ENCODE results near the gene PARVB. TPM values are rescaled to one million over a fixed set of nuclear protein-coding genes. Genes with fewer than 3 reads are reported as not detected.

The PARVB gene
- total RNA-seq, 2 experiments from 2014 or later, result 39.4 to 41.0 TPM

DNA sequence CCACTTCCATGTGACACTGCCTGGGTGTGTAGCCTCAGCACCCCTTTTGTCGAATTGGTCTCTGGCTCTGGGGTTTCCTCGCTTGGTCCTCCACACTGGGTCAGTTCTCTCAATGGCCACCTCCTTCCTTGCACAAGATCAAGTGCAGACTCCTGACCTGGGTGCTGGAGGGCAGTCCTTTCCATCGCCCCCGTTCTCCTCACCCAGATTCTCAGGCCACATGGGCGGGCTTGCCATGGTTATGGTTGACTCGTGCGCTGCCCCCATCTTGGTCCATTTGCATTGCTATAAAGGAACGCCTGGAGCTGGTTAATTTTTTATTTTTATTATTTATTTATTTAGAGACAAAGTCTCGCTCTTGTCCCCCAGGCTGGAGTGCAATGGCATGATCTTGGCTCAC is 5.5 kb upstream of the PARVB start:
- Mint-ChIP-seq H3K4me3 (no peak overlapping the region), H3K9me3 (ENCODE audit: insufficient read depth) (no peaks in the 10 kb centered on the region), H3K4me1 (ENCODE audit: low read depth) (peaks cover 12% of the 10 kb centered on the region), H3K36me3 (ENCODE audit: low read depth) (peaks cover 3% of the 10 kb centered on the region), H3K27me3 (ENCODE audit: low read depth) (no peaks in the 10 kb centered on the region), H3K27ac (no peak overlapping the region)
- ChIA-PET POLR2A (no interaction called here), CTCF (no interaction called here)
- DNase-seq, result no peak
- no peak for ATAC-seq

DNA sequence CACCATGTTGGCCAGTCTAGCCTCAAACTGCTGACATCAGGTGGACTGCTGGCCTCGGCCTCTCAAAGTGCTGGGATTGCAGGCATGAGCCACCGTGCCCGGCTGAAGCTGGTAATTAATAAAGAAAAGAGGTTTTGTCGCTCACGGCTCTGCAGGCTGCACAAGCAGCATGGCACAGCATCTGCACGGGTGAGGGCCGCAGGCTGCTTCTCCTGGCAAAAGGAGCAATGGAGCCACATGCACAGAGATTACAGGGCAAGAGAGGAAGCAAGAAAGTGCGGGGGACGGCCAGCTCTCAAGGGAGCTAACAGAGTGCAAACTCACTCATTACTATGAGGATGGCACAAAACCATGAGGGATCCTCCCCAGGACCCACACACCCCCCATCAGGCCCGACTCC is 4.7 kb upstream of the PARVB start:
- peaks cover 3% of the 10 kb centered on the region for H3K36me3 Mint-ChIP-seq (ENCODE audit: low read depth)
- H3K27me3 Mint-ChIP-seq (ENCODE audit: low read depth), result no peaks in the 10 kb centered on the region
- POLR2A ChIA-PET, result no interaction called here

GRCh38 chr22:44019846-44020245 is 4.3 kb upstream of the PARVB start:
- H3K27me3 Mint-ChIP-seq (ENCODE audit: low read depth), result no peaks in the 10 kb centered on the region
- no peak for DNase-seq
- POLR2A ChIA-PET, result no interaction called here
- H3K9me3 Mint-ChIP-seq (ENCODE audit: insufficient read depth), result no peaks in the 10 kb centered on the region
- CTCF ChIA-PET, result interaction anchor here (1.6 kb wide), 1 partner anchor 27 kb away, joined by 9 read pairs; no protein-coding TSS in a partner anchor
- ATAC-seq, result no peak
- H3K27ac Mint-ChIP-seq, result no peak overlapping the region
- peaks cover 18% of the 10 kb centered on the region for H3K4me1 Mint-ChIP-seq (ENCODE audit: low read depth)
- no peak overlapping the region for H3K4me3 Mint-ChIP-seq
- H3K36me3 Mint-ChIP-seq (ENCODE audit: low read depth), result peaks cover 3% of the 10 kb centered on the region

More for the DNA sequence above, 4.7 kb upstream of the PARVB start:
- no peaks in the 10 kb centered on the region for H3K9me3 Mint-ChIP-seq (ENCODE audit: insufficient read depth)
- ATAC-seq, result no peak
- CTCF ChIA-PET, result interaction anchor here (1.6 kb wide), 1 partner anchor 26 kb away, joined by 9 read pairs; no protein-coding TSS in a partner anchor
- H3K27ac Mint-ChIP-seq, result no peak overlapping the region
- DNase-seq, result no peak
- no peak overlapping the region for H3K4me3 Mint-ChIP-seq
- H3K4me1 Mint-ChIP-seq (ENCODE audit: low read depth), result peaks cover 15% of the 10 kb centered on the region

GRCh38 chr22:44020981-44021380 is 3.1 kb upstream of the PARVB start:
- no peak overlapping the region for H3K4me3 Mint-ChIP-seq
- no peaks in the 10 kb centered on the region for H3K27me3 Mint-ChIP-seq (ENCODE audit: low read depth)
- peaks cover 3% of the 10 kb centered on the region for H3K36me3 Mint-ChIP-seq (ENCODE audit: low read depth)

DNA sequence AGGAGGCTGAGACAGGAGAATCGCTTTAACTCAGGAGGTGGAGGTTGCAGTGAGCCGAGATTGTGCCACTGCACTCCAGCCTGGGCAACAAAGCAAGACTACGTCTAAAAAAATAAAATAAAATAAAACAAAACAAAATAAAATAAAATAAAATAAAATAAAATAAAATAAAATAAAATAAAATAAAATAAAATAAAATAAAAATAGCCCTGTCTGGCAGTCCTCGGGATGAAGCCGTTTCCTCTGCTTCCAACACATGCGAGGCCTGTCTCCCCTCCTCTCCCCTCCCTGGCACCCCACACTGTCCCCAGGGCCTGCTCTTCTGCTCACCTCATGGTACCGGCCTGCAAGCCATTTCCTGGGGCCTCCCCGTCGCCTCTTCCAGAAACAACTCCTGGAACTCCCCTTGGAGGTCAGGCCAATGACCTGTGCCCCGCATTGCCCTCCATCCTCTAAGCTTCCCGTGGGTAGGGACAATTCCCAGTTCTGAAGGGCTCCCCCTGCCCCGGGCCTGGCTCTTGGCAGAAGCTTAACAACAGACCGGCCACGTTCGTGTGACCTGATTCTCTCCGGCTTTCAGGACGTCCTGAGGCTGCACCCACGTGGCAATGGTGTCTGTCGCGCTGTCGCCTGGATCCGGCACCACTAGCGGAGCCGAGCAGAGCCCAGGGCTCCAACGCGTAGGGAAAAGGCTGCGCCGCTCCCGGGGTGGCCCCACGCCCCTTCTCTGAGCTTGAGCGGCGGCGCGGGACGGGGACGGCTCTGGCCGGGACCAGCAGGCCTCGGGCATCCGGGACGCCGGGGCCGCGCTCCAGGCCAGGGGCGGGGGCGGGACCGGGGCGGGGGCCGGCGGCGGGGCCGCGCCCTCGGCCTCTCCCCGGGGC is 456 bp upstream of the PARVB start:
- peaks cover 6% of the 10 kb centered on the region for H3K36me3 Mint-ChIP-seq (ENCODE audit: low read depth)
- peak; percentile 53 for DNase-seq
- ChIA-PET POLR2A (interaction anchor here (1.2 kb wide), 1 partner anchor 15 kb away, joined by 3 read pairs; no protein-coding TSS in a partner anchor), CTCF (interaction anchor here (1.1 to 2.3 kb wide), 3 partner anchors 24 to 62 kb away, joined by 3 to 8 read pairs (median 5); no protein-coding TSS in a partner anchor)
- H3K9me3 Mint-ChIP-seq (ENCODE audit: insufficient read depth), result no peaks in the 10 kb centered on the region
- peak overlapping the region; percentile 81 for H3K4me3 Mint-ChIP-seq
- H3K4me1 Mint-ChIP-seq (ENCODE audit: low read depth), result peaks cover 47% of the 10 kb centered on the region
- peak overlapping the region; percentile 88 for H3K27ac Mint-ChIP-seq
- no peaks in the 10 kb centered on the region for H3K27me3 Mint-ChIP-seq (ENCODE audit: low read depth)
- peak; percentile 64 for ATAC-seq

More at GRCh38 chr22:44020981-44021380, 3.1 kb upstream of the PARVB start:
- no peak for DNase-seq
- CTCF ChIA-PET, result interaction anchor here (1.4 to 1.6 kb wide), 2 partner anchors 28 to 65 kb away, joined by 4 to 9 read pairs; no protein-coding TSS in a partner anchor
- Mint-ChIP-seq H3K4me1 (ENCODE audit: low read depth) (peaks cover 29% of the 10 kb centered on the region), H3K27ac (no peak overlapping the region), H3K9me3 (ENCODE audit: insufficient read depth) (no peaks in the 10 kb centered on the region)
- ATAC-seq, result no peak
- POLR2A ChIA-PET, result no interaction called here

DNA sequence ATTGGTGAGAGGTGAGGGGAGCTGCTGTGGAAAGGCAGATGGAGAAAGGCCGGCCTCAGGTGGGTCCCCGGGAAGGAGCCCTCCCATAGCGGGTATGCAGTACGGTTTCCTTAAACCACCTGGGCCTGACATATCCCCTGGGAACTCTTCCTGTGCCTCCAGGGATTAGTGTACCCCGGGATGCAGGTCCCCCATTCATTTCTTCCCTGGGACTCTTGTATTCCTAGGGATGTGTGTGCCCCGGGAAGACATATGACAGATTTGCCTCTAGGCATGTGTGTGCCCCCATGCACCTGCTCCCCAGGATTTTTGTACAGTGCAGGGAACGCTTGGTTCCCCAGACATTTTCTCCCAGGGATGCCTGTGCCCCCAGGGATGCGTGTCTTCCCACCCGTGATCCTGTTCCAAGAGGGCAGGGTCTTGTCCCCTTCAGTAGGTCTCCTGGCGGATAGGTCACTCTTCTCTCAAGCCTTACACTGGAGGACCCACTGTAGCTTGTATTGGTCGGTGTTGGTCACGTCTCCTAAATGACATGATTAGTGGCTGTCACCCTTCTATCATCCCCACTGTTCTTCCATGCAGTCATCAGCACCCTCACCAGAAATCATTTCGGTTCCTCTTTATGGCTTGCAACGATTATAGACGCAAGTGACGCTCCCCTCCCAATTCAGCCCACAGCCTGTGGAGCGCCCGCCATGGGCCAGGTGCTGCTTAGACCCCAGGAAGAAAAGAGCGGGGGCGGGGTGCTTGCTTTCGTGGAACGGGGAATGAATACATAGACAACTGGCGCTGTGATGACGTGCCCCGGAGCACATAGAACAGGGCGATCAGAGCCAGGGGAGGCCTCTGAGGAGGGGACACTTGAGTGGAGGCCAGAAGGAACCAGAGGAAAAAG is 1.3 kb downstream of the PARVB start:
- H3K27ac Mint-ChIP-seq, result peak overlapping the region; percentile 89
- peak overlapping the region; percentile 81 for H3K4me3 Mint-ChIP-seq
- H3K36me3 Mint-ChIP-seq (ENCODE audit: low read depth), result peaks cover 6% of the 10 kb centered on the region
- peaks cover 48% of the 10 kb centered on the region for H3K4me1 Mint-ChIP-seq (ENCODE audit: low read depth)
- ATAC-seq (no peak), DNase-seq (no peak)
- H3K9me3 Mint-ChIP-seq (ENCODE audit: insufficient read depth), result no peaks in the 10 kb centered on the region
- CTCF ChIA-PET, result interaction anchor here (1.9 to 4.1 kb wide), 3 partner anchors 31 to 61 kb away, joined by 5 to 25 read pairs (median 9); no protein-coding TSS in a partner anchor
- POLR2A ChIA-PET, result interaction anchor here (0.6 to 1.6 kb wide), 3 partner anchors 23 to 1290 kb away, joined by 3 to 5 read pairs (median 3); no protein-coding TSS in a partner anchor
- no peaks in the 10 kb centered on the region for H3K27me3 Mint-ChIP-seq (ENCODE audit: low read depth)

DNA sequence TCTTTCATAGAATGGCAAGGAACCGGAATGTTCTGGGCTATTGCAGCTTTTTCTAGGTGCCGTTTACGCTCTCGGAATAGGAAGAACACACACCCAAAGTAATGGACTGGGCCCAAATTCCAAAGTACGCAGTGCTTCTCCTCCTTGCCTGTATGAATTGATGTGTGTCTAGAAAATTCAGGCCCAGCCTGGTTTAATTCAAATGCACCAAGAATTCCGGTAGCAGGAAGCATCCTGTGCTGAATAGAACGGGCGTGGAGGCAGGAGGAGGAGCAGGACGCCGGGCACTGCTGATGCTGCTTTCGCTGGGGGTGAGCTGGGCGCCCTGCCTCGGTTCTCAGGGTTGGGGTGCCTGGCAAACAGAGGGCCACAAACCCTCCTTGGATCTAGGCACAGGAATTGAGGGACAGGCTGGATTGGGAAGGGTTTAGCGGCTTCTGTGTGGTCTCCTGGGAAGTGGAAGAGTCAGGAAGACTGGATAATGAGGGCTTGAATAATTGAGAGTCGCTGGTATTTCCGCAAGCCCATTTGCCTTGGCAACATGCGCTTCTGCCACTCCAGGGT is 2.0 kb downstream of the PARVB start:
- Mint-ChIP-seq H3K36me3 (ENCODE audit: low read depth) (peaks cover 5% of the 10 kb centered on the region), H3K9me3 (ENCODE audit: insufficient read depth) (no peaks in the 10 kb centered on the region), H3K4me1 (ENCODE audit: low read depth) (peaks cover 55% of the 10 kb centered on the region), H3K4me3 (peak overlapping the region; percentile 81), H3K27me3 (ENCODE audit: low read depth) (no peaks in the 10 kb centered on the region), H3K27ac (peak overlapping the region; percentile 89)
- ATAC-seq (no peak), DNase-seq (no peak)
- POLR2A ChIA-PET, result interaction anchor here (0.5 to 1.7 kb wide), 8 partner anchors 11 to 666 kb away, joined by 3 to 10 read pairs (median 4); partner anchors contain the start of gene PARVG
- CTCF ChIA-PET, result interaction anchor here (0.9 to 4.1 kb wide), 5 partner anchors 12 to 60 kb away, joined by 3 to 25 read pairs (median 4); no protein-coding TSS in a partner anchor

DNA sequence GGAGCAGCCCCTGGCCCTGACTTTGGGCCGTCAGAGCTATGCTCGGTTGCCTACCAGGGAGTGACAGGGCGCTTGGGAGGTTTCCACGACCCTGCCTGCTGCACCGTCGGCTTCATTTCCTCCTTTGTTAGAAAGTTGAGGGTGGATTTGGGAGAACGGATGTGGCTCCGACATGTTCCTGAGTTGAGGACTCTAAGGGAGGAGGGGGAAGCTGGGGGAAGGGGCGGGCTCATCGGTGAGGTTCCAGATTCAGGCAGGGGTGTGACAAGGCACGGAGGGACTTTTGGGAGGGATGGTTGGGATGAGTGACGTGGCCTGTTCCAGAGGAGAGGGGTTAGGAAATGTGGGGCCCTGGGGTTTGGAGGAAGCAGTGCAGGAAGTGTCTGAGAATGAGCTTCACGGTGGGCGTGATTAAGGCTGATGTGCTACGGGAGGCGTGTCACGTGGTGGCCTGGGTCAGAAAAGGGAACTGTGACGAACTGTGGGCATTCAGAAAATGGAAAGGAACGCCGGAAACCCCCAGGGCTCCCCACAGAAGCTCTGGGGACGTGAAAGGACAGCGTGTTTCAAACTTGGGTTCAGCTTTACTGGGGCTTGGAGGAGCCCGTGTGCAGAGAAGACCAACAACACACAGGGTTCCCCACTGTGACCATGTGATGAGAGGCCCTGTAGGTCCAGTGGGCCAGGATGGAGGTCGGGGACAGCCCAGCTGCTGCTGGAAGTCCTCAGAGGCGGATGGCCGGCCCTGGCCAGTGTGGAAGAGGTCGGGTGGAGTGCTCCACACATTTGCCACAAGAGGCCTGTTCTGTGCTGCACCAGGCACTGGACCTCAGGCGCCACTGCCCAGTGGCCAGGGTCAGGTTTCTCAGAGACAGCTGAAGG is 2.8 kb downstream of the PARVB start:
- Mint-ChIP-seq H3K27me3 (ENCODE audit: low read depth) (no peaks in the 10 kb centered on the region), H3K4me1 (ENCODE audit: low read depth) (peaks cover 62% of the 10 kb centered on the region), H3K27ac (peak overlapping the region; percentile 89), H3K36me3 (ENCODE audit: low read depth) (peaks cover 5% of the 10 kb centered on the region), H3K9me3 (ENCODE audit: insufficient read depth) (no peaks in the 10 kb centered on the region), H3K4me3 (peak overlapping the region; percentile 67)
- ChIA-PET POLR2A (interaction anchor here (0.5 to 1.7 kb wide), 8 partner anchors 10 to 665 kb away, joined by 3 to 10 read pairs (median 4); partner anchors contain the start of gene PARVG), CTCF (interaction anchor here (0.9 to 4.1 kb wide), 6 partner anchors 13 to 59 kb away, joined by 3 to 25 read pairs (median 6); no protein-coding TSS in a partner anchor)
- DNase-seq (peak; percentile 85), ATAC-seq (peak; percentile 69)

GRCh38 chr22:44028091-44028490 is 4.0 kb downstream of the PARVB start:
- H3K27me3 Mint-ChIP-seq (ENCODE audit: low read depth), result no peaks in the 10 kb centered on the region
- peak overlapping the region; percentile 8 for H3K27ac Mint-ChIP-seq
- CTCF ChIA-PET, result interaction anchor here (0.7 to 4.1 kb wide), 4 partner anchors 19 to 74 kb away, joined by 3 to 25 read pairs (median 6); no protein-coding TSS in a partner anchor
- no peak for ATAC-seq
- no peak for DNase-seq
- POLR2A ChIA-PET, result no interaction called here
- no peak overlapping the region for H3K4me3 Mint-ChIP-seq
- peaks cover 56% of the 10 kb centered on the region for H3K4me1 Mint-ChIP-seq (ENCODE audit: low read depth)
- no peaks in the 10 kb centered on the region for H3K9me3 Mint-ChIP-seq (ENCODE audit: insufficient read depth)
- peaks cover 5% of the 10 kb centered on the region for H3K36me3 Mint-ChIP-seq (ENCODE audit: low read depth)

GRCh38 chr22:44029069-44029468 is 5.0 kb downstream of the PARVB start:
- ChIA-PET CTCF (interaction anchor here (1.5 to 4.1 kb wide), 2 partner anchors 35 to 75 kb away, joined by 3 to 25 read pairs; no protein-coding TSS in a partner anchor), POLR2A (no interaction called here)
- ATAC-seq, result no peak
- Mint-ChIP-seq H3K27ac (no peak overlapping the region), H3K4me1 (ENCODE audit: low read depth) (peaks cover 52% of the 10 kb centered on the region), H3K9me3 (ENCODE audit: insufficient read depth) (no peaks in the 10 kb centered on the region), H3K27me3 (ENCODE audit: low read depth) (no peaks in the 10 kb centered on the region), H3K4me3 (no peak overlapping the region), H3K36me3 (ENCODE audit: low read depth) (peaks cover 5% of the 10 kb centered on the region)
- DNase-seq, result no peak
